ENCODE data around the gene PDE2A.

- TF ChIP-seq CTCF (IDR thresholded peaks at IDR 0.05): no peak
- TF ChIP-seq POLR2AphosphoS2 (conservative IDR thresholded peaks at IDR 0.05; ENCODE audit: low read length): no peak
- no peak for TF ChIP-seq POLR2A (IDR thresholded peaks at IDR 0.05; ENCODE audit: low read length)
- TF ChIP-seq HDAC2 (IDR thresholded peaks at IDR 0.05): no peak
- TF ChIP-seq NFE2L2 (conservative IDR thresholded peaks at IDR 0.05; ENCODE audit: low read length): no peak
- TF ChIP-seq EP300 (IDR thresholded peaks at IDR 0.05): no peak
- TF ChIP-seq CHD2 (IDR thresholded peaks at IDR 0.05; ENCODE audit: low read length, partially characterized antibody): no peak
- TF ChIP-seq RAD21 (conservative IDR thresholded peaks at IDR 0.05 in 1 of 2, IDR thresholded peaks at IDR 0.05 in 1 of 2): no peak
- no peak for TF ChIP-seq CEBPB (IDR thresholded peaks at IDR 0.05)
- TF ChIP-seq MYC (IDR thresholded peaks at IDR 0.05; ENCODE audit: borderline replicate concordance, low read length): no peak
- TF ChIP-seq CBX2 (IDR thresholded peaks at IDR 0.05; ENCODE audit: borderline replicate concordance, low read depth): no peak
- no peak for TF ChIP-seq RARB (CRISPR knock-in tag; IDR thresholded peaks at IDR 0.05)
Observed at GRCh38 chr11:72625691-72626413, 48.4 kb downstream of the PDE2A start.

Measured in A549 (cell line).